Esophagus (tissue), 2 donors: Measurements from ENCODE around the gene HMGA1. TPM values are rescaled to one million over a fixed set of nuclear protein-coding genes. Genes with fewer than 3 reads are reported as not detected.
"Not testable (repeated sequence)": the region's sequence is repeated elsewhere in the genome, so short reads cannot be mapped to it uniquely, and the experiment has no call there.

Experiments
- H3K27ac ChIP-seq, 2 donors: one replicate each; pipeline ENCODE4 v1.5.1; 2013; ENCODE audit warnings: low read depth in 2 of 2, mild to moderate bottlenecking in 2 of 2, inconsistent platforms in 1 of 2, low read length in 1 of 2, moderate library complexity in 1 of 2
- H3K27me3 ChIP-seq, 2 donors: one replicate each; pipeline ENCODE4 v1.6.1; 2013; ENCODE audit warnings: low read length in 2 of 2, control low read depth in 1 of 2, mild to moderate bottlenecking in 1 of 2; ENCODE audit not compliant: insufficient read depth in 2 of 2, control insufficient read depth in 1 of 2
- H3K36me3 ChIP-seq, 2 donors: one replicate each; pipeline ENCODE4 v1.6.1; 2013; ENCODE audit warnings: low read length in 1 of 2; ENCODE audit not compliant: control insufficient read depth in 2 of 2, insufficient read depth in 2 of 2
- H3K4me1 ChIP-seq, 2 donors: one replicate each; pipeline ENCODE4 v1.6.1; 2013; ENCODE audit warnings: low read length in 1 of 2; ENCODE audit not compliant: control insufficient read depth in 2 of 2, insufficient read depth in 2 of 2
- H3K4me3 ChIP-seq, 2 donors: one replicate each; pipeline ENCODE4 v1.5.1; 2013; ENCODE audit warnings: low read length in 2 of 2, mild to moderate bottlenecking in 2 of 2, low read depth in 1 of 2, moderate library complexity in 1 of 2
- H3K9me3 ChIP-seq, 2 donors: one replicate each; pipeline ENCODE4 v1.6.1; 2013; ENCODE audit warnings: mild to moderate bottlenecking in 2 of 2, low read depth in 1 of 2, low read length in 1 of 2, moderate library complexity in 1 of 2; ENCODE audit not compliant: control insufficient read depth in 2 of 2, insufficient read depth in 1 of 2
- WGBS, 2 donors: extraction: QIAGEN DNeasy Blood & Tissue Kit; methylation state at CpG; one replicate each; pipeline ENCODE4 v1.1.7; 2013; 5-methylcytosine and 5-hydroxymethylcytosine counted together
- polyA plus RNA-seq, 2 donors: library from polyadenylated mRNA; stranded (reverse); fragments of 200-250 nt; gene quantifications; one replicate each; pipeline ENCODE4 v1.2.3, GENCODE V29; 2013
- donor health status: healthy with polysubstance abuse.
- donor health status: Bipolar disorder and iron deficiency.

Gene HMGA1
- polyA plus RNA-seq, 2 donors = 202 to 211 TPM

DNA sequence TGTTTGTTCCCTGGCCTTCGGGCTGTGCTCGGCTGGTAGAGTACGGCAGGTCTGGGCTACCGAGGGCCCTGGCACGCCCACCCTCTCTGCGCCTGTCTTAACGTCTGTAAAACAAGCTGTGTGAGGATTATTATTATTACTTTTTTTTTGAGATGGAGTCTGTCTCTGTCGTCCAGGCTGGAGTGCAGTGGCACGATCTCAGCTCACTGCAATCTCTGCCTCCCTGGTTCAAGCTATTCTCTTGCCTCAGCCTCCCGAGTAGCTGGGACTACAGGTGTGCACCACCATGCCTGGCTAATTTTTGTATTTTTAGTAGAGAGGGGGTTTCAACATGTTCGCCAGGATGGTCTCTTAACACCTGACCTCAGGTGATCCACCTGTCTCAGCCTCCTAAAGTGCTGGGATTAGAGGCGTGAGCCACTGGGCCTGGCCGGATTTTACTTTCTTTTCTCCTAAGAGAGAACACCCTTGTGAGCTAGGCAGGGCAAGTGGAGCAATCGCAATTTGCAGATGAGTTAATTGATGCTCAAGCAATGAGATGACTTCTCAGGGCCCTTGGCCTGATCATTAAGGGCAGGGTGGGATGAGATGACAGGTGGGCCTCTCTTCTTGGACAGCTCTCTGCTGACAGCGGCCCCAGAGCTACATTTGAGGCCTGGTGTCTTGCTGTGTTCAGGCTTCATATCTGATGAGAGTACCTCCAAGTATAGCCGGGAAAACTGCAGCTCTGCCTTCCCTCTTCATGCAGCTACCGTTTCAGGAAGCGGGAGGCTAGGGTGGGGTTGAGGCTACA lies 13.0 kb downstream of the HMGA1 start:
- Histone ChIP-seq H3K9me3 (no peaks in the 10 kb centered on the region), H3K36me3 (no peaks in the 10 kb centered on the region), H3K4me3 (peak overlapping the region; percentile 59 to 65), H3K27me3 (no peaks in the 10 kb centered on the region), H3K27ac (peak overlapping the region; percentile 87), H3K4me1 (peaks cover 8 to 11% of the 10 kb centered on the region in 2 donors)
- 41 to 43% methylated on average over 18 of the region's 18 CpGs for WGBS, 2 donors

DNA sequence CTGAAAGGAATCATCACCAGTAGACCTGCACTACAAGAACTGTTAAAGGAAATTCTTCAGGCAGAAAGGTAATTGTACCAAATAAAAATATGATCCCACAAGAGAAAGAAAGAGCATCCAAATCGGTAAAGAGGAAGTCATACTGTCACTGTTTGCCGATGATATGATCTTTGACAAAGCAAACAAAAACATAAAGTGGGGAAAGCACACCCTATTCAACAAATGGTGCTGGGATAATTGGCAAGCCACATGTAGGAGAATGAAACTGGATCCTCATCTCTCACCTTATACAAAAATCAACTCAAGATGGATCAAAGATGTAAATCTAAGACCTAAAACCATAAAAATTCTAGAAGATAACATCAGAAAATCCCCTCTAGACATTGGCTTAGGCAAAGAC lies 15.7 kb downstream of the HMGA1 start:
- H3K27ac ChIP-seq, H3K4me1 ChIP-seq, H3K9me3 ChIP-seq, H3K27me3 ChIP-seq, H3K4me3 ChIP-seq, H3K36me3 ChIP-seq: not testable (repeated sequence)
- WGBS, 2 donors = 52 to 55% methylated on average over 2 of the region's 2 CpGs

DNA sequence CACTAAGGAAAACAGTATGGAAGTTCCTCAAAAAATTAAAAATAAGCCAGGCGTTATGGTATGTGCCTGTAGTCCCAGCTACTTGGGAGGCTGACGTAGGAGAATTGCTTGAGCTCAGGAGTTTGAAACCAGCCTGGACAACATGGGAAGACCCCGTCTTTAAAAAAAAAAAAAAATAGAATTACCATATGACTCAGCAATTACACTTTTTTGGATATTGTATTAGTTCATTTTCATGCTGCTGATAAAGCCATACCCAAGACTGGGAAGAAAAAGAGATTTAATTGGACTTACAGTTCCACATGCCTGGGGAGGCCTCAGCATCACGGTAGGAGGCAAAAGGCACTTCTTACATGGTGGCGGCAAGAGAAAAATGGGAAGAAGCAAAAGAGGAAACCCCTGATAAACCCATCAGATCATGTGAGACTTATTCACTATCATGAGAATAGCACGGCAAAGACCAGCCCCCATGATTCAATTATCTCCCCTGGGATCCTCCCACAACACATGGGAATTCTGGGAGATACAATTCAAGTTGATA lies 22.9 kb downstream of the HMGA1 start:
- Histone ChIP-seq H3K9me3 (peaks cover 0 to 3% of the 10 kb centered on the region in 2 donors), H3K27ac (no peak overlapping the region), H3K4me1 (no peaks in the 10 kb centered on the region), H3K4me3 (no peak overlapping the region), H3K27me3 (no peaks in the 10 kb centered on the region), H3K36me3 (no peaks in the 10 kb centered on the region)
- WGBS, 2 donors = 93 to 94% methylated on average over 6 of the region's 6 CpGs

DNA sequence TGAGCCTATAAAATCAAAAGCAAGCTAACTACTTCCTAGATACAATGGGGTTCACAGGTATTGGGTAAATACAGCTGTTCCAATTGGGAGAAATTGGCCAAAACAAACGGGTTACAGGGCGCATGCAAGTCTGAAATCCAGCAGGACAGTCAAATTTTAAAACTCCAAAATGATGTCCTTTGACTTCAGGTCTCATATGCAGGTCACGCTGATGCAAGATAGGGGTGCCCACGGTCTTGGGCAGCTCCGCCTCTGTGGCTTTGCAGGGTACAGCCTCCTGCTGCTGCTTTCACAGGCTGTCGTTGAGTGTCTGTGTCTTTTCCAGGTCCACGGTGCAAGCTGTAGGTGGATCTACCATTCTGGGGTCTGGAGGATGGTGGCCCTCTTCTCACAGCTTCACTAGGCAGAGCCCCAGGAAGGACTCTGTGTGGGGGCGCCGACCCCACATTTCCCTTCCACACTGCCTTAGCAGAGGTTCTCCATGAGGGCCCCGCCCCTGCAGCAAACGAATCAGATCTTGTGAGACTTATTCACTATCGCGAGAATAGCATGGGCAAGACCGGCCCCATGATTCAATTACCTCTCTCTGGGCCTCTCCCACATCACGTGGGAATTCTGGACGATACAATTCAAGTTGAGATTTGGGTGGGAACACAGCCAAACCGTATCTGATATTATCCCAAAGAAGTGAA lies 24.0 kb downstream of the HMGA1 start:
- H3K9me3 ChIP-seq = peaks cover 0 to 3% of the 10 kb centered on the region in 2 donors
- no peak overlapping the region for H3K27ac ChIP-seq
- no peaks in the 10 kb centered on the region for H3K4me1 ChIP-seq
- no peaks in the 10 kb centered on the region for H3K36me3 ChIP-seq
- no peak overlapping the region for H3K4me3 ChIP-seq
- no peaks in the 10 kb centered on the region for H3K27me3 ChIP-seq
- 78 to 81% methylated on average over 17 of the region's 17 CpGs for WGBS, 2 donors

DNA sequence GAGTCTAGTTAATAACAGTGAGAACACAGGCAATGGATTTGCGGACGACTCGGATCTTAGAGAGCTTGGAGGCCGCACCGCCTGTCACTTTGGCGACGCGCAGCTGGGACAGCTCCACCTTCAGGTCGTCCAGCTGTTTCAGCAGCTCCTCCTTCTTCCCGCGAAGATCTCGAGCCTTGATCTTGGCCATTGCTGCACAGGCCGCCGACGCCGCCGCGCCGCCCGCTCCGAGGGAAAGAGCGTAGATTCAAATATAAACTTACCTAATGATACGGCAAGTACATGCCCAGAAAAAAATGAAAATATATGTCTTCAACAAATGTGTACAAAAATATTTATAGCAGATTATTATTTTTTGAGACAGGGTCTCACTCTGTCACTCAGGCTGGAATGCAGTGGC lies 26.8 kb downstream of the HMGA1 start:
- H3K4me3 ChIP-seq, H3K27me3 ChIP-seq, H3K27ac ChIP-seq, H3K4me1 ChIP-seq, H3K9me3 ChIP-seq, H3K36me3 ChIP-seq: not testable (repeated sequence)
- WGBS, 2 donors = 84 to 86% methylated on average over 23 of the region's 23 CpGs

DNA sequence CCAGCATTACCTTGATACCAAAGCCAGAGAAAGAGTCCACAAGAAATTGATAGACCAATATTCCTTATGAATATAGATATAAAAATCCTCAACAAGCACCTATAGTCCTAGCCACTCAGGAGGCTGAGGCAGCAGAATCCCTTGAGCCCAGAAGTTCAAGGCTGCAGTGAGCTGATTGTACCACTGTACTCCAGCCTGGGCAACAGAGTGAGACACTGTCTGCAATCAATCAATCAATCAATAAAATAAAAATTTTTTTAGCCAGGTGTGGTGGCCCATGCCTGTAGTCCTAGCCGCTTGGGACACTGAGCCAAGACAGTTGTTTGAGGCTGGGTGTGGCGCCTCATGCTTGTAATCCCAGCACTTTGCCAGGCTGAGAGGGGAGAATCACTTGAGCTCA lies 31.1 kb downstream of the HMGA1 start:
- 88 to 98% methylated on average over 2 of the region's 2 CpGs for WGBS, 2 donors
- Histone ChIP-seq H3K36me3 (no peaks in the 10 kb centered on the region), H3K4me3 (no peak overlapping the region), H3K27me3 (no peaks in the 10 kb centered on the region), H3K27ac (no peak overlapping the region), H3K4me1 (no peaks in the 10 kb centered on the region), H3K9me3 (peaks cover 0 to 3% of the 10 kb centered on the region in 2 donors)

DNA sequence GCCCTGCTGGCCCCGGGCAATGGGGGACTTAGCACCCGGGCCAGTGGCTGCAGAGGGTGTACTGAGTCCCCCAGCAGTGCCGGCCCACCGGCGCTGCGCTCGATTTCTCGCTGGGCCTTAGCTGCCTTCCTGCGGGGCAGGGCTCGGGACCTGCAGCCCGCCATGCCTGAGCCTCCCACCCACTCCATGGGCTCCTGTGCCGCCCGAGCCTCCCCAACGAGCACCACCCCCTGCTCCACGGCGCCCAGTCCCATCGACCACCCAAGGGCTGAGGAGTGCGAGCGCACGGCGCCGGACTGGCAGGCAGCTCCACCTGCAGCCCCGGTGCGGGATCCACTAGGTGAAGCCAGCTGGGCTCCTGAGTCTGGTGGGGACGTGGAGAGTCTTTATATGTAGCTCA lies 32.5 kb downstream of the HMGA1 start:
- not testable (repeated sequence) for H3K4me1 ChIP-seq, H3K27me3 ChIP-seq, H3K4me3 ChIP-seq, H3K27ac ChIP-seq, H3K36me3 ChIP-seq, H3K9me3 ChIP-seq
- 93% methylated on average over 20 of the region's 25 CpGs; no CpG with 5 or more reads in 1 of the 2 donors for WGBS, 2 donors

DNA sequence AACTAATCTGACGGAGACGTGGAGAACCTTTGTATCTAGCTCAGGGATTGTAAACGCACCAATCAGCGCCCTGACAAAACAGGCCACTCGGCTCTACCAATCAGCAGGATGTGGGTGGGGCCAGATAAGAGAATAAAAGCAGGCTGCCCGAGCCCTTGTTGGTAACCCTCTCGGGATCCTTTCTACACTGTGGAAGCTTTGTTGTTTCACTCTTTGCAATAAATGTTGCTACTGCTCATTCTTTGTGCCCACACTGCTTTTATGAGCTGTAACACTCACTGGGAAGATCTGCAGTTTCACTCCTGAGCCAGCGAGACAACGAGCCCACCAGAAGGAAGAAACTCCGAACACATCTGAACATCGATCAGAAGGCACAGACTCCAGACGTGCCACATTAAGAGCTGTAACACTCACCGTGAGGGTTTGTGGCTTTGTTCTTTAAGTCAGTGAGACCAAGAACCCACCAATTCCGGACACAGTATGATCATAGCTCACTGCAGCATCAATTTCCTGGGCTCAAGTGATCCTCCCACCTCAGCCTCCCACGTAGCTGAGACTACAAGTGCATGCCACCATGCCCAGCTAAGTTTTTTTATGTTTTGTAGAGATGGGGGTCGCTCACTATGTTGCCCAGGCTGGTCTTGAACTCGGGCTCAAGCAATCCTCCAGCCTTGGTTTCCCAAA lies 33.1 kb downstream of the HMGA1 start:
- H3K4me1 ChIP-seq, H3K4me3 ChIP-seq, H3K36me3 ChIP-seq, H3K27me3 ChIP-seq, H3K27ac ChIP-seq, H3K9me3 ChIP-seq: not testable (repeated sequence)
- 76 to 79% methylated on average over 17 of the region's 17 CpGs for WGBS, 2 donors

DNA sequence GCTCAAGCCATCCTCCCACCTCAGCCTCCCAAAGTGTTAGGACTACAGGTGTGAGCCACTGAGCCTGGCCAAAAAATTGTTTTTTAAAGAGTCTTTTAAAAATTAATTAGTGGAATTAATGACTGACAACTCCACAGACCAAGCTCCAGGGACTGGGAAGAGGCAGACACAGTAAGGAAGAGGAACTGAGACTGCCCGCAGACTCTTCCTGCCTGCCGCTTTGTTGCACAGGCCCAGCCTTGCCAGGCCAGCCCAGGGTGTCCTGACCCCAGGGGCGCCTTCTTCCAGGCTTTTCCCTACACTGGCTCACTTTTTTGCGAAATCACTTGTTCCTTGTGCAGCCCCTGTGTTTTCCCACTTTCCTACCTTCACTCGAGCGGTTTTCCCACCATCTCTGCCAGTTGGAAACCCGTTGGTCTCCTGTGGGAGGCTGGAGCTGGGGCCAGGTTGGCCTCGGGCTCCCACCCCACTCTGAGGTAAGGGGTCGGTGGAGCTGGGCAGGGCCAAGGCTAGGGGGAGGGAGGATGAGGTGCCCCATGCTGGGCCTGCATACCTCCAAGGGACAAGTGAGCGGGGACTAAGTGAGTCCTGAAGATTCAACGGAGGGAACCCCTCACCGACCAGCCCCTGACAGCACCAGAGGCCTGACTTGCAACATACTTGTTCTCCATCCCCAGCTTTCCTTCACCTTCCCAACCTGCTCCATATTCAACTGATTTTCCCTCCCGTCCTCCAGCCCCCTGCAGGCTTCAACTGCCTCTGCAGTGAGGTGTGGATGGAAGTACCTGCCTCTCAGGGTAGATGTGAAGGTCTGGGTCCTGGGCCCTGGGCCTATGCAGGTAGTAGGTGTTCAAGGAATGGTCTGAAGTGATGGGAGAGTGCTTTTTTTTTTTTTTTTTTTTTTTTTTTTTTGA lies 35.6 kb downstream of the HMGA1 start:
- Histone ChIP-seq H3K27ac (no peak overlapping the region), H3K4me1 (no peaks in the 10 kb centered on the region)
- WGBS, 2 donors = 85 to 94% methylated on average over 12 to 13 of the region's 13 CpGs

More for the DNA sequence above, 35.6 kb downstream of the HMGA1 start:
- Histone ChIP-seq H3K36me3 (no peaks in the 10 kb centered on the region), H3K9me3 (no peaks in the 10 kb centered on the region), H3K4me3 (no peak overlapping the region), H3K27me3 (no peaks in the 10 kb centered on the region)
